HG02973 (cell line): Measurements from ENCODE around the gene CRABP2.

Source experiments
- ATAC-seq: cut with Tn5 transposase; IDR thresholded peaks from one replicate; pipeline ENCODE4 v1.9.1; 2021; ENCODE audit warnings: moderate library complexity; ENCODE audit not compliant: unreplicated experiment

The CRABP2 gene

GRCh38 chr1:156709757-156710489, 4.5 kb upstream of the CRABP2 start:
- ATAC-seq, result no peak

- no peak for ATAC-seq
These were observed 3.6 kb upstream of the CRABP2 start for GRCh38 chr1:156709031-156709430.

- no peak for ATAC-seq
These were observed 2.9 kb upstream of the CRABP2 start for GRCh38 chr1:156708218-156708661.

DNA sequence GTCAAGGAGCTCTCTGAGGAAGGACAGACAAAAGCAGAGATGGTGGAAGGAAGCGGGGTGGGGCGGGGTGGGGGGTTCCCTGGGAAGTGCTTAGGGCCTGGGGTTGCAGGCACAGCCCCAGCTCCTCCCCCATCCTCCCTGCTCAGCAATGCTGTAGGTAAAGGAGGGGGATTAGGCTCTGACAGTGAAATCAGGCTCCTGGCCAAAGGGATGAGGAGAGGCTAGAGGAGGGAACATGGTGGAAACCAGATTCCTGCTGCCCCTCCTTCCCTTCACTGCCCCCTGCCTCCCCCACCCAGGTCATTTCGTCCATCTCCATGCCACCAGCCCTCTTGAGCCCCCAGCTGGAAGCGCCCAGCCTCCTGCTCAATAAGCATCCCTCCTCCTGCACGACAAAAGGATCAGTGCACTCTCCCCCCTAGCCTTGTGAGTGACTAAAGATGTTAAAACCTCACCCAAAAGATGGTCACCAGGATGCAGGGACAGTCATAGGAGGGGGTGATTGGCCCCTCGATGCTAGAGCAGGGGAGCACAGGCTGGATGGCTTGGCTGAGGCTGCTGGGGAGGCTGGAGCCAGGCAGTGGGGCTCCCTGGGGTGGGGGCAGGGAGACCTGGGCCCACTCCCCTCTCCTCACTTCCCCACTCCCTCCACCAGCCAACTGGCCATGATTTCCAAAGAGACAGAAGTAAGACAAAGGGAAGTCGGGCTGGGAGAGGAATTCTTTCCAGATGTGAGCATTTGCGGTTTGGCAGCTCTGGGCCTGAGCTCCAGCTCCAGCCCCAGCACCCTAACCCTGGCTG, 2.2 kb upstream of the CRABP2 start:
- ATAC-seq, result no peak

GRCh38 chr1:156706657-156707416, 1.5 kb upstream of the CRABP2 start:
- no peak for ATAC-seq

GRCh38 chr1:156705918-156706656, 704 bp upstream of the CRABP2 start:
- ATAC-seq, result no peak

GRCh38 chr1:156704930-156705320, 458 bp downstream of the CRABP2 start:
- no peak for ATAC-seq

DNA sequence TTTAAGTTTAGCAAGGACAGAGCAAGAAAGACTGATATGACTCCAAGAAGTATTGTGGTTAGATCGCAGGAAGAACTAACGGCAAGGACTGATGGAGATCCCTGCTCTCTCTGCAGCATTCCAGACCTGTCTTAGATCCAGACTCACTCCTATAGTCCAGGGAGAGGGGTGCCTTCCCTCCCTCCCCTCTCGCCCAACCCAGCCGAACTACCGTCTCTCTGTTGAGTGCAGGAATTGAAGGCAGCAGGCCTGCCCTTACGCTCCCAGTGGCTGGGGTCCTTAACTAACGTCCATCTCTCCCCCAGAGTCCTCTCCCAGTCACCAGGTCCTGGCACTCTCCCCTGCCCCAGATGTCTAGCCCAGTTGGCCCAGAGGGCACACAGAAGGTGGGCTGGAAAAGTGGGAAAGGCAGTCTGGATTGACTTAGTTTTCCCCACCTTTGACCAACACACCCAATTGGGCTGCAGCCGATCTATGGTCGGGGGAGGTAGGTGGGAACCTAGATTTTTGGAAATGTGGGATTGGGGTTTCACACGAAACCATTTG, 1.1 kb downstream of the CRABP2 start:
- ATAC-seq, result no peak

- no peak for ATAC-seq
These were observed 1.6 kb downstream of the CRABP2 start for GRCh38 chr1:156703741-156704140.

- ATAC-seq, result no peak
These were observed 2.0 kb downstream of the CRABP2 start for GRCh38 chr1:156703336-156703735.

DNA sequence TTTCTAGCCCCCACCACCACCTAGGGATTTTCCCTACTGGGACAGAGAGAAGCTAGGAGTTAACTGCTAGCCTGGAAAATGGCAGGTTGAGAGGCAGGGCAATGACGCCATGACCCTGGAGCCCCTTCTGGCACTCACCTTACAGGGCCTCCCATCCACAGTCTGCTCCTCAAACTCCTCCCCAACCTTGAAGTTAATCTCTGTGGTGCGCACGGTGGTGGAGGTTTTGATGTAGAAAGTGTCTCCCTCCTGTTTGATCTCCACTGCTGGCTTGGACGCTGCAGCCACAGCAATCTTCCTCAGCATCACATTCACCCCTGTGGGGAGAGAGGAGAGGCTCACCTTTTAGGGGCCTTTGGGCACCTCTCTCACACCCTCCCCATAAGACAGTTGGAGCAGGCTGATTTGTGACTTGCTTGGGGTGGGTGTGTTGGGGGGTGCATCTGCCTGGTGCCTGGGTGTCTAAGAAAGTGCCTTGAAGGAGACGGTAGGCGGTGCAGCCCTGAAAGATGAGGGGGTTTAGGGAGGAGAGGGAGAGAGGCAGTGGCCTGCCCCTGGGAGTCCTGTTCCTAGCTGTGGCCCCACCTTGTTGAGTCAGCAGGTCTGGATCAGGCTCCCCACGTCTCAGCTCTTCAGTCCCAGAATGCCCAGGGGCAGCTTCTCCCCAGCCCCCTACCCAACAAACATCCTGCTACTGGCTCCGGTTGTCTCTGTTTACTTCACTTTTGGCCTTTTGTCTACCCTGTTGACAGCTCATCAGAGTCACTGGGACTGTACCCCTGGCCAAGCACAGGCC, 4.4 kb downstream of the CRABP2 start:
- ATAC-seq, result no peak

DNA sequence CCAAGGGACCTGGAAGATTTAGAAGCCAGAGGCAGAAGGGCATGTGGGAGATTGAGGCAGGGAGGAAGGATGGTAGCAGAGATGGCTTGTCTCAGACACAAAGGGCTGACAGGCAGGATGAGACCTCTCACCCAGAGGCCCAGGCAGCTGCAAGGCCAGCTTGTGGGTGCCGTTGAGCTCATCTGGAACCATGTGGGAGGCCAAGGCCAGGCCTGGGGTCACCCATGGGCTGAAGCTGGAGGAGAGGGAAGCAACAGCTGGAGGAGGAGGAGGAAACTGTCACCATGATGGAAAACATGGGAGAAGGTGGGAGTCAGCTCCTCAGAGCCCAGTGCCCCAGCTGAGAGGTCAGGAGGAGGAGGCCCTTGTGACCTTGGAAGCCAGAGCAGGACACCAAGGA, 6.4 kb downstream of the CRABP2 start:
- no peak for ATAC-seq

DNA sequence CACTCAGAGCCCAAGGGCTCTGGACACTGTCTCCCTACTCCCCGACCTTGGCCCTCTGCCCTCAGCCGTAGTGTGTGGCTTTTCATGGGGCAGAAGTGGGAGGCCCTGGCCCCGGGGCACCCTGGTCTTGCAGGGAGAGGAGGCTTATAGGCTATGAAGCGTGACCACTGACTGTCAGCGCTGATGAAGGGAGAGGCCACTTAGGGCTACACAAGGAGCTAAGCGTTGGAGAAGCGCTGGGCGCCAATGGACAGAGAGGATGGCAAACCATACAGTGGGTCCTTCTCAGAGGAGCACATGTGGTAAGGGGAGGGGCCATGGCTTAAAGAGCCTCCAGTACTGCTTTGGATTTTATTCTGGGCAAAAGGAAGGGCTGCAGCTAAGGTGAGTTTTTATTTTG, 7.9 kb downstream of the CRABP2 start:
- ATAC-seq, result no peak

- ATAC-seq, result no peak
These were observed 8.6 kb downstream of the CRABP2 start for GRCh38 chr1:156696755-156697154.

DNA sequence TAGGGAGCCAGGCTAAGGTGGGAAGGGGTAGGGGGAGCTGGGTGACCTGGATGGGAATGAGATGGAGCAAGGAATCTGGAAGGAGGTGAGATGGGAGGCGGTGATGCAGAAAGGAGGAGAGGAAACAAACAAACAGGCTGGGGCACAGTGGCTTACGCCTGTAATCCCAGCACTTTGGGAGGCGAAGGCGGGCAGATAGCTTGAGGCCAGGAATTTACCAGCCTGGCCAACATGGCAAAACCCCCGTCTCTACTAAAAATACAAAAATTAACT, 10.8 kb downstream of the CRABP2 start:
- no peak for ATAC-seq

- ATAC-seq, result no peak
These were observed 11.3 kb downstream of the CRABP2 start for GRCh38 chr1:156693848-156694689.

DNA sequence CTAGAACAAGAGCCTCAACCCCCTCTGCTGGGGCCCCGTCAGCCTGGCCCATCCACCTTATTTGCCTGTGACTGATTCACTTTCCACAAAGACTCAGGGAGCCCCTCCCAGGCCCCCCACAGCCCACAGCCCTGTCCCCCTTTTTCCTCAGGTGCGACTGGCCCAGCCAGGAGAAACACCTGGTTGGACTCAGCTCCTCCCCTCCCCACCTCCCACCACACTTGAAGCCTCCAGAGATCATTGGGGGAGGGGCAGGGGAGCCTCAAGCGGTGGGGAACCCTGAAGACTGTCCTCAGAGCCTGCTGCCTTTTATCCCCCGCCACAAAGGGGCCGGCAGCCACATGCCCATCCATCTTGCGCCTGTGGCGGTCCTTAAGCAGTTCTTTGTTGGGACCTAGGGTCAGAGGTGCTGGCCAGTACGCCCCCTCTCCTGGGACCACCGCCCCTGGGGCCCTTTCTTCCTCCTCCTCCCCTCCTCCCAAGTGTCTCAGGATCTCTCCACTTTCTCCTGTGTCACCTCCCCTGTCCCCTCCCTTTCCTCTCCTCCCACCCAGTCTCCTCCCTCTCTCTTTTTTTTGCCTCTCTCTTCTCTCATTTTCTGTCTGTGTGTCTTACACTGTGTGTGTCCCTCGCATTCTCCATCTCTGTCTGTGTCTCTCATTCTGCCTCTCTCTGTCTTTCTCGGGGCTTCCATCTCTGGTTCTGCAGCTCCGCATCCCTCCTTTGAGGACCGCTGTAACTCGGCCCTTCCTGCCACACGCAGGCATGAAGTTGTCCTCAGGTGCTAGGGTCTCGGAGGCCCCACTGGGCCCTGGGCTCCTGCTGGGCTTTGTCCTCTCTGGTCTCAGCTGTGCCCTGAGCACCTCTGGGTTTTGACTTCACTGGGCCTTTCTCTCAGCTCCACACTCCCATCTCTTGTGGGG, 12.2 kb downstream of the CRABP2 start:
- ATAC-seq, result no peak

- no peak for ATAC-seq
These were observed 12.9 kb downstream of the CRABP2 start for GRCh38 chr1:156692441-156692924.
